Effector CD4-positive, alpha-beta T cell (primary cell): Measurements from ENCODE around the gene MYO3B.
"Not testable (repeated sequence)": the region's sequence is repeated elsewhere in the genome, so short reads cannot be mapped to it uniquely, and the experiment has no call there.

ENCODE experiments used
- DNase-seq: peaks from one replicate; pipeline ENCODE4 v3.0.0-alpha.2; 2020

MYO3B gene

GRCh38 chr2:170432823-170433222 is 254.9 kb downstream of the MYO3B start:
- DNase-seq, result no peak

- DNase-seq, result no peak
Observed at GRCh38 chr2:170433448-170433847, 255.5 kb downstream of the MYO3B start.

DNA sequence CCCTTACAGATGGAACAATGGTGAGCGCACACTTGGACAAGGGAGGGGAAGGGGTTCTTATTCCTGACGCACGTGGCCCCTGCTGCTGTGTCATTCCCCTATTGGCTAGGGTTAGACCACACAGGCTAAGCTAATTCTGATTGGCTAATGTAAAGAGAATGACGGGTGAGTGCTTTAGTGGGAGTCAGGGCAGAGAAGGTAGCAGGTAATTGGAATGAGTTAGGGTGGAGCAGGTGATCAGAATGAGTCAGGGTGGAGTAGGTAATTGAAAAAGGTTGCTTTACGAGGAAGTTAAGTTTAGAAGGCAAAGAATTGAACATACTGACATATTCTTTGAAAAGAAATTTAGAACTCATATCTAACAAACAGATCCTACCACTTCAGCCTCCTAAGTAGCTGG is 256.4 kb downstream of the MYO3B start:
- not testable (repeated sequence) for DNase-seq

- no peak for DNase-seq
Observed at GRCh38 chr2:170434900-170435621, 257.1 kb downstream of the MYO3B start.

GRCh38 chr2:170436077-170436943 is 258.4 kb downstream of the MYO3B start:
- DNase-seq, result no peak

- no peak for DNase-seq
Observed at GRCh38 chr2:170446078-170446477, 268.1 kb downstream of the MYO3B start.

- DNase-seq, result no peak
Observed at GRCh38 chr2:170449034-170449433, 271.1 kb downstream of the MYO3B start.

DNA sequence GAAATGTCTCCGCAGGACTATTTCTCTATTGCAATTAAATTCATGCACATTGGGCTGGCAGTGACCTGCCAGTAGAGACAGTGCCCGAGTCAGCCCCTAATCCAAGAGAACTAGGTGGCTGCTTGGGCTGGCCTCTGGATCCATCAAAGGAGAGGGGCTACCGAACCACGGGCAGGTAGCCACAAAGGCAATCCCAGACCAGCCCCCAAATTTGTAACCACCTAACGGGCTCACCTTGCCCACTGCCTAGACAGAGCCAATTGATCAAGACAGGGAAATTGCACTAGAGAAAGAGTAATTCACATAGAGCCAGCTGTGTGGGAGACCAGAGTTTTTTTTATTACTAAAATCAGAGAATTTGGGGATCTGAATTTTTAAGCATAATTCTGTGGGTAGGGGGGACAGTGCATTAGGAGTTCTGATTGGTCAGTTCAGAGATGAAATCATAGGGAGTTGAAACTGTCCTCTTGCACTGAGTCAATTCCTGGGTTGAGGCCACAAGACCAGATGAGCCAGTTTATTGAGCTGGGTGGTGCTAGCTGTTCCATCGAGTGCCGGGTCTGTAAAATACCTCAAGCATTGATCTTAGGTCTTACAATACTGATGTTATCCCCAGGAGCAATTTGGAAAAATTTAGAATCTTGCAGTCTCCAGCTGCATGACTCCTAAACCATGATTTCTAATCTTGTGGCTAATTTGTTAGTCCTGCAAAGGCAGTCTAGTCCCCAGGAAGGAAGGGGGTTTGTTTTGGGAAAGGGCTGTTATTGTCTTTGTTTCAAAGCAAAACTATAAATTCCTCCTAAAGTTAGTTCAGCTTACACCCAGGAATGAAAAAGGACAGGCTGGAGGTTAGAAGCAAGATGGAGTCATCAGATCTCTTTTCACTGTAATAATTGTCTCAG is 276.8 kb downstream of the MYO3B start:
- no peak for DNase-seq

DNA sequence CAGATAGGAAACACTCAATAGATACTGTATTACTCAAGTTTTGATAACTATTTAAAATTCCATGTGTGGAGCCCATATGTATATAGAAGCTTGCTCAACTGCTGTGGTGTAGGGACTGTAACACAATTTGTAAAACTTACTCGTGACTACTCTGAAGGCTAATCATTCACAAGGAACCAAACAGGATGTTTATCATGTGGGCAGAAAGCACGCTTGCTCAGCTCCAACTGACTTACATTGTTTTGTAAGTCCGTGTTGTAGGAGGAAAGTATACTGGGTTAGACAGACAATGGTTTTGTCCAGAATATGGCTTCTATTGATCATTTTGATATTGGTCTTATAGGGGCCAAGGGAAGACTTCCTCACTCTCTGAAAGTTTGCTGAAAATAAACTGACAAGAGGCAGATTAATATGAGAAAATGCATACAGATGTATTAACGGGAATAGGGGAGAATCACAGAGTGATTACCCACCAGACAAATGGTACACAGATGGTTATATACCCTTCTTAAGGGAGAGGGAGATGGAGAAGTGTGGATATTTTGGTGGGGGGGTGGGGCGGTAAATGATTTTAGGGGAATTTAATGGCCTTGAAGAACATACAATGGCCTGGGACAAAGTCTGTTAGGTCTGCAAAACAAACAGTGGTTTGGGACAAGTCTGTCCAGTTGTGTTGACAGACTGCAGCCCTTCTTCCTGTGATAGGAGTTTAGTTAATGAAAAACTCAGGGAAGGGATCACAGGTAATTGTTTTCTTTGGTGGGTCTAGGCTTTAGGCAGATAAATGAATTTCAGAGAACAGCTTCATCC is 277.9 kb downstream of the MYO3B start:
- DNase-seq, result no peak

DNA sequence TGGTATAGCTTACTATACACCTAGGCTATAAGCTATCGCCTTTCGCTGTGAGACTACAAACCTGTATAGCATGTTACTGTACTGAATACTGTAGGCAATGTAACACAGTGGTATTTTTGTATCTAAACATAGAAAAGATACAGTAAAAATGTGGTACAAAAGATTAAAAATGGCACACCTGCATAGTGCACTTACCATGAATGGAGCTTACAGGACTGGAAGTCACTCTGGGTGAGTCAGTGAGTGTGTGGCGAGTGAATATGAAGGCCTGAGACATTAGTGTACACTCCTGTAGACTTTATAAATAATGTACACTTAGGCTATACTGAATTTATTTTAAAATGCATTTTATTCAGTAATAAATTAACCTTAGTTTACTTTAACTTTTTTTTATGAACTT is 279.0 kb downstream of the MYO3B start:
- no peak for DNase-seq

GRCh38 chr2:170457742-170458141 is 279.8 kb downstream of the MYO3B start:
- DNase-seq, result no peak

GRCh38 chr2:170461889-170462288 is 283.9 kb downstream of the MYO3B start:
- no peak for DNase-seq

DNA sequence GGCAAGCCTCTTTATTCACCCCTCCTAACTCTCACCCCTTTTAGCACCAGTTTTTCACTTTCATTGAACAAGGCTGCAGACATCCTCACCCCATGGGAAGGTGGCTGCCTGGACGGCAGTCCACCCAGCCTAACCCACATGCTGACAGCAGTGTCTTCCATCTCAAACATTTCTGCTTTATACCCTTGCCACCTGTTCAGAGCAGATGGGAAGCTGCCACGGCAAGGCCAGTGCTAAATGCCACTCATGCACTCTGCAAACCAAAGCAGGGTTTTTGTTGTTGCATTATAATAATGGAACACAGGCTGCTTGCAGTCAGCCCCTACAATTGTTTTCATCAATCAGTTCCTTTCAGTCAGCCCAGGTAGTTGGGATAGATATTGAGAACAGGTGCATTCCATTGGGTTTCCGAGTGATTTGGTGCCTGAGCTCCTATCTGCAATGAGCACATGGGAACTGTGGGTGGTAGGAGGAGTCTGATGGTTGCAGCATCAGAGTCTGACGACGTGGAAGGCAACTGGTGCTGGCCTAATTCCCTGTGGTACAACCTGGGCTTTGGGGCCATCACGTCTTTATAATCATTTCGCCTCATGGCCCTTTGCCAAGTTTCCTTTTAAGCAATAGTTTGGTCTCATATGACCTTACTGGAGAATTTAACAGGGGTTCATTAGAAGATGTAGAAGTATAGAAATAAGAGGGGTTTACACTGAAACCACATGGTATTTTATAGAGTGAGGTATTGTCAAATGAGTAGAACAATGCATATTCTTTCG is 284.7 kb downstream of the MYO3B start:
- DNase-seq, result no peak

DNA sequence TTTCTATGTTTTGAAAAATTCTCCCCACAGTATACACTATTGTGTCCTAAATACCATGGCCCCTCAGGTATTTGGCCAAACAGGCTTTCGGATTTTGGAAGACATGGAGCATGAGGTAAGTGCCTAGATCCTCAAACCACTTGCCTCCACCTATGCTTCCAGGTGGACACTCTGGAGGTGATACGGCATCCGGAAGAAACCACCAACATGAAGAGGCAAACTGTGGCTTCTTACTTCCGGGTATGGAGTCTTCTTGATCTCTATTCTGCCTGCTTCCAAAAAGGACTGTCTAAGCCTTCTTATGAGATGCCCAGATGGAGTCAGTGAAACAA is 285.2 kb downstream of the MYO3B start:
- DNase-seq, result no peak

DNA sequence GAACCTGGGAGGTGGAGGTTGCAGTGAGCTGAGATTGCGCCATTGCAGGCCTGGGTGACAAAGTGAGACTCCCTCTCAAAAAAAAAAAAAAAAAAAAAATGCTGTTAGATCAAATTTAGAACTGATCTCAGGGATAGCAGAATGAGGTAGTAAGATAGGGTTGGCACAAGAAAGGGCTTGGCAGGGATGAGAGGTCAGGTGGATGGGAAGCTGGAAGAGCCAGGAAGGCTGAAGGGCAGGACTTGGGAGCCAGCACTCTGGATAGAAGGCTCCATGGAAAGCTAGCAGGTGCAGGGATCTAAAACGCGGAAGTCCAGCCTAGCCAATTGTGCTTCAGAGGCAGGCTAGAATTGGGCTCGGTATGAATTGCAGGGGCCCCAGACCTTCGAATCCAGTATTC is 286.3 kb downstream of the MYO3B start:
- no peak for DNase-seq

DNA sequence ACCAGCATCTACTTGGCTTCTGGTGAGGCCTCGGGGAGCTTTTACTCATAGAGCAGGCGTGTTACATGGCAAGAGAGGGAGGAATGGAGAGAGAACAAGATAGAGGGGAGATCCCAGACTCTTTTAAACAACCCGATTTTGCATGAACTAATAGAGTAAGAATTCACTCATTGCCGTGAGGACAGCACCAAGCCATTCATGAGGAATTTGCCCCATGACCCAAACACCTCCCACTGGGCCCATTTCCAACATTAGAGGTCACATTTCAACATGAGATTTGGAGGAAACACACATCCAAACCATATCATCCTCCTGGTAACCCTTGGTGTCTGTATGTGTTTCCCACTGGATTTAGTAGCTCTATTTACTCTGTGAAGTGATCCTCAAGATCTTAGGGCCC is 287.3 kb downstream of the MYO3B start:
- no peak for DNase-seq

GRCh38 chr2:170466632-170467031 is 288.7 kb downstream of the MYO3B start:
- no peak for DNase-seq

- DNase-seq, result no peak
Observed at GRCh38 chr2:170467568-170468422, 289.8 kb downstream of the MYO3B start.

GRCh38 chr2:170468557-170468956 is 290.6 kb downstream of the MYO3B start:
- no peak for DNase-seq

GRCh38 chr2:170472498-170472897 is 294.6 kb downstream of the MYO3B start:
- DNase-seq, result not testable (repeated sequence)

DNA sequence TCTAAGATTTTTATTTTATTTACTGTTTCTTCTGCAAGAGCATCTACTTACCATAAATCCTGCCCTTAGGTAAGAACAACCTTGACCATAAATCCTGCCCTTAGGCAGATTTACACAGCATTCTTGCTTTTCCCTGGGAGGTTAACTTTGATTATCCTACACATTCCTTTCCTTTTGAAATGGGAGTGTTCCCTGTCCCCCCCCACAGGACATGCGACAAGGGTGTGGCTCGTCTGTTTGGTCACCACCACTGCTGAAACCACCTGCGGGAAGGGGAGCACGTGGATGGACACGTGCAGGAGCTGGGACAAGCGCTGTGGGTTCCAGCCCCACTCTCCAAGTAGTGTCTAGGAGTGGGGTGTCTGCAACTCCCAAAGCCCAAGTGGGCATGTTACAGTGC is 297.9 kb downstream of the MYO3B start:
- no peak for DNase-seq
